ENCODE results near the gene COL5A1. TPM values are rescaled to one million over a fixed set of nuclear protein-coding genes. Genes with fewer than 3 reads are reported as not detected.

Gene COL5A1
- total RNA-seq, 4 donors from 2014 or later = 4.0 to 12.8 (median 6.3) TPM

- DNase-seq = no peak
- H3K4me3 ChIP-seq = no peak overlapping the region
- intact Hi-C loops (cut with DNase I) = no loop called here
- peaks cover 0 to 19% (median 0%) of the 10 kb centered on the region in 3 donors for H3K36me3 ChIP-seq
- H3K4me1 ChIP-seq = peaks cover 0 to 83% (median 34%) of the 10 kb centered on the region in 3 donors
- no CpG with 5 or more reads among the region's 9 CpGs for WGBS, 2 donors
- no peak for TF ChIP-seq CTCF (IDR thresholded peaks at IDR 0.05)
- no peak for TF ChIP-seq POLR2A (IDR thresholded peaks at IDR 0.05)
- peaks cover 0 to 92% (median 0%) of the 10 kb centered on the region in 4 donors for H3K27me3 ChIP-seq
- H3K27ac ChIP-seq = peak overlapping the region in 3 of 4 donors; percentile 70 to 77 (median 73)
- H3K9me3 ChIP-seq = no peaks in the 10 kb centered on the region
These were observed 64.2 kb downstream of the COL5A1 start for GRCh38 chr9:134705786-134706185.

- Histone ChIP-seq H3K27me3 (peaks cover 0 to 92% (median 0%) of the 10 kb centered on the region in 4 donors), H3K4me1 (peaks cover 0 to 85% (median 34%) of the 10 kb centered on the region in 3 donors), H3K9me3 (no peaks in the 10 kb centered on the region), H3K4me3 (no peak overlapping the region), H3K36me3 (peaks cover 0 to 11% (median 0%) of the 10 kb centered on the region in 3 donors), H3K27ac (peak overlapping the region; percentile 56 to 77 (median 72))
- no peak for TF ChIP-seq POLR2A (IDR thresholded peaks at IDR 0.05)
- no peak for TF ChIP-seq CTCF (IDR thresholded peaks at IDR 0.05)
- WGBS, 2 donors = no CpG with 5 or more reads among the region's 6 CpGs
- no peak for DNase-seq
- intact Hi-C loops (cut with DNase I) = no loop called here
These were observed 64.9 kb downstream of the COL5A1 start for GRCh38 chr9:134706522-134706921.

- peak overlapping the region; percentile 56 to 77 (median 72) for H3K27ac ChIP-seq
- H3K4me1 ChIP-seq = peaks cover 0 to 83% (median 34%) of the 10 kb centered on the region in 3 donors
- H3K4me3 ChIP-seq = no peak overlapping the region
- 40 to 53% methylated on average over 10 of the region's 19 CpGs for WGBS, 2 donors
- H3K36me3 ChIP-seq = peaks cover 0 to 5% (median 0%) of the 10 kb centered on the region in 3 donors
- intact Hi-C loops (cut with DNase I) = no loop called here
- H3K27me3 ChIP-seq = peaks cover 0 to 89% (median 0%) of the 10 kb centered on the region in 4 donors
- no peak for TF ChIP-seq POLR2A (IDR thresholded peaks at IDR 0.05)
- TF ChIP-seq CTCF (IDR thresholded peaks at IDR 0.05) = no peak
- no peaks in the 10 kb centered on the region for H3K9me3 ChIP-seq
- DNase-seq = no peak
These were observed 65.6 kb downstream of the COL5A1 start for GRCh38 chr9:134707031-134707680.

GRCh38 chr9:134707731-134708671, 66.4 kb downstream of the COL5A1 start:
- TF ChIP-seq CTCF (IDR thresholded peaks at IDR 0.05) (no peak), POLR2A (IDR thresholded peaks at IDR 0.05) (no peak)
- no peaks in the 10 kb centered on the region for H3K9me3 ChIP-seq
- H3K4me1 ChIP-seq = peaks cover 0 to 74% (median 30%) of the 10 kb centered on the region in 3 donors
- peaks cover 0 to 85% (median 0%) of the 10 kb centered on the region in 4 donors for H3K27me3 ChIP-seq
- intact Hi-C loops (cut with DNase I) = no loop called here
- H3K36me3 ChIP-seq = no peaks in the 10 kb centered on the region
- DNase-seq = no peak
- WGBS, 2 donors = 79 to 100% methylated on average over 1 to 8 of the region's 32 CpGs
- peak overlapping the region; percentile 42 to 77 (median 72) for H3K27ac ChIP-seq
- H3K4me3 ChIP-seq = no peak overlapping the region

- no peaks in the 10 kb centered on the region for H3K9me3 ChIP-seq
- H3K27ac ChIP-seq = peak overlapping the region in 3 of 4 donors; percentile 70 to 77 (median 73)
- TF ChIP-seq CTCF (IDR thresholded peaks at IDR 0.05) (no peak), POLR2A (IDR thresholded peaks at IDR 0.05) (no peak)
- intact Hi-C loops (cut with DNase I) = no loop called here
- H3K36me3 ChIP-seq = no peaks in the 10 kb centered on the region
- no peak for DNase-seq
- no peak overlapping the region for H3K4me3 ChIP-seq
- peaks cover 0 to 87% (median 0%) of the 10 kb centered on the region in 4 donors for H3K27me3 ChIP-seq
- peaks cover 0 to 70% (median 30%) of the 10 kb centered on the region in 3 donors for H3K4me1 ChIP-seq
- 69% methylated on average over 8 to 10 of the region's 11 CpGs for WGBS, 2 donors
These were observed 67.1 kb downstream of the COL5A1 start for GRCh38 chr9:134708672-134709038.

All from esophagus squamous epithelium (tissue), 5 donors.